Measurements from ENCODE around the gene PCNX3.

Gene PCNX3

GRCh38 chr11:65611028-65611757 is 4.4 kb upstream of the PCNX3 start:
- H3K27ac ChIP-seq: no peak overlapping the region; the same call in 1 of the 2 replicates
- TF ChIP-seq CTCF (IDR thresholded peaks at IDR 0.05) (no peak), ZFX (IDR thresholded peaks at IDR 0.05; ENCODE audit: borderline replicate concordance) (no peak)

GRCh38 chr11:65611758-65612603 is 3.6 kb upstream of the PCNX3 start:
- TF ChIP-seq CTCF (IDR thresholded peaks at IDR 0.05) (no peak), ZFX (IDR thresholded peaks at IDR 0.05; ENCODE audit: borderline replicate concordance) (no peak)
- H3K27ac ChIP-seq: peak overlapping the region; percentile 96

GRCh38 chr11:65612691-65613090 is 2.9 kb upstream of the PCNX3 start:
- TF ChIP-seq CTCF (IDR thresholded peaks at IDR 0.05) (no peak), ZFX (IDR thresholded peaks at IDR 0.05; ENCODE audit: borderline replicate concordance) (no peak)
- H3K27ac ChIP-seq: peak overlapping the region; percentile 96

- TF ChIP-seq CTCF (IDR thresholded peaks at IDR 0.05) (no peak), ZFX (IDR thresholded peaks at IDR 0.05; ENCODE audit: borderline replicate concordance) (no peak)
- peak overlapping the region; percentile 96 for H3K27ac ChIP-seq
These were observed 2.3 kb upstream of the PCNX3 start for GRCh38 chr11:65613091-65613928.

- TF ChIP-seq ZFX (IDR thresholded peaks at IDR 0.05; ENCODE audit: borderline replicate concordance): no peak
- TF ChIP-seq CTCF (IDR thresholded peaks at IDR 0.05): no peak
- peak overlapping the region; percentile 96 for H3K27ac ChIP-seq
These were observed 486 bp downstream of the PCNX3 start for GRCh38 chr11:65615950-65616574.

GRCh38 chr11:65616575-65617001 is 1.0 kb downstream of the PCNX3 start:
- TF ChIP-seq CTCF (IDR thresholded peaks at IDR 0.05) (no peak), ZFX (IDR thresholded peaks at IDR 0.05; ENCODE audit: borderline replicate concordance) (no peak)
- peak overlapping the region; percentile 96 for H3K27ac ChIP-seq

Measured in 22Rv1 (cell line).